HCEC 1CT (cell line): ENCODE results near the gene KCNMA1.
A peak's percentile ranks its signal among the peaks of the same experiment; 100 is the strongest.

Experiments
- DNase-seq: peaks from one replicate; pipeline ENCODE4 v3.0.0-alpha.2; 2017

KCNMA1 gene

GRCh38 chr10:77121829-77122228 lies 515.8 kb downstream of the KCNMA1 start:
- no peak for DNase-seq

- DNase-seq, result no peak
Measured at GRCh38 chr10:77120666-77121376, 516.8 kb downstream of the KCNMA1 start.

DNA sequence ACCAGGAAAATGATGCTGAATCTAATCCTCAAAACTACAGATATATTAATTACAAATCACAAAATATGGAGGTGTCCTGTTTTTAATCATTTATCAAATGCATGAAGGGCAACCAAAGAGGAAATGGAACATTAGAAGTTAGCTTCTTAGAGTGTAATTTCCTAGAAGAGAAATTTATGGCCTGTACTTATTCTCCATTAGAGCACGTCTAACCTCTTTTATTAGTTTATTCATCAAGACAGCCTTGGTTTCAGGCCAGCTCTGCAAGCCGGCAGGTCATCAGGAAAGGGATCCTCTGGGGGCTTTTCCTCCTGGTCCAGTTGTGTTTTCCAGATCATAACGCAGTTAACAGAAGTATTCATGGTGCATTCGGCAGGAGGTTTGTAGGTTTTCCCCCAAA lies 517.6 kb downstream of the KCNMA1 start:
- DNase-seq, result no peak

DNA sequence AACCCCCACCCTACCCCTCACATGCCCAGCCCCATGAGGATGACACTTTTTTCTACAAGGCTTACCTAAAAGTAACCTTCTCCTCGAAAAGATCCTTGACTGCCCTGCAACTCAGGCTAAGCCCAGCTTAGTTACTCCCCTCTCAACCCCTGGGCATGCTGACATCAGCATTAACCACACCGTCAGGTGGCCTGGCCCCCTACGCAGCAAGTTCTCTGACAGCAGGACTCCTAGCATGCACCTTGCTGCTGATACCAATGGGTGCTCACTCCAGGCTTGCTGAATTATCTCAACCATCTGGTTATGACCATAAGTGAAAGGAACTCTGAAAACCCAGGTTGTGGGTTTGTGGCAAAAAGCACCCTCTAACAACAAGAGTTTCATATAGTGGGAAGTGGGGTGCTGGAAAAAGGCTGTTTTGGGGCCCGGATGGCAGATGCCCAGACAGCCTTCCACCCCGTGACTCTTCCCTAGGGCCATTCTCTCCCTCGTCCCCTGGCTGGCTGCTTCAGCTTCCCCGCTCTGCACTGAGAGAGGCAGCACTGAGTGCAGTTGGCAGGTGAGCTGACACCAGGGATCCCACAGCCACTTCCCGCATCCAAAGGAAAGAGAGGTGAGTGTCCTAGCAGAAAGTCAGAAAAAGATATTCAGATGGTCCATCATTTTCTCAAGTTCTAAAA lies 518.9 kb downstream of the KCNMA1 start:
- DNase-seq, result no peak

DNA sequence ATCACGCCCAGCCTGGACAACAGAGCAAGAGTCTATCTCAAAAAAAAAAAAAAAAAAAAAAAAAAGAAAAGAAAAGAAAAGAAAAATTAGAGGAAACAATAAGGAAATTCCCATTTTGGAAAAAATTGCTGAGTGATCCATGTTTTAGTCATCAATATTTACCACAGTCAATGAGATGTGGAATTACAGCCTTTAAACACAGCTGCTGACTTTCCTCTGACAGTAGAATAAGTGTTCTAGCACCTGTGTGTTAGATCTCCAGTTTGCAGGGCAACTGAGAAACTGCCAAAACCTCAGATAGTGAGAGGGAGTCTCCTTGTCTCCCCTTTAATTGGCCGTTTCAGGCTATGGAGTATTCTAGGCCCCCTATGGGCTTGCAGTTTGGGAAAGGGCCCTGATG lies 520.1 kb downstream of the KCNMA1 start:
- DNase-seq, result no peak

DNA sequence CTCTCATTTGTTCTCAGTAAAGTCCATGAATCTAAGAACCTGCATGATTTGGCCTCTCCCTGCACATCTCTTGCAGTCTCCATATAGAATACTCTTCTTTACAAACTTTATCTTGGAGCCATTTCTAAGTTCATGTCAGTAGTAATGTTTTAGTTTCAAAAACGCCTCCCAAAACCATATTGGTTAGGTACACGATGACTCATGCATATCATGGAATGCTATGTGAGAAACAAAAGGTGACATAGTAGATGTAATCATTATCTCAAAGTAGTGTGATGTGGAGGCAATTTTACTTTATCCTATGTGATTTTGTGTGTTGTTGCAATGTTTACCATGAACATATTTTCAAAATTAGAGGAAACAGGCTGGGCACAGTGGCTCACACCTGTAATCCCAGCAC lies 520.7 kb downstream of the KCNMA1 start:
- DNase-seq, result no peak

DNA sequence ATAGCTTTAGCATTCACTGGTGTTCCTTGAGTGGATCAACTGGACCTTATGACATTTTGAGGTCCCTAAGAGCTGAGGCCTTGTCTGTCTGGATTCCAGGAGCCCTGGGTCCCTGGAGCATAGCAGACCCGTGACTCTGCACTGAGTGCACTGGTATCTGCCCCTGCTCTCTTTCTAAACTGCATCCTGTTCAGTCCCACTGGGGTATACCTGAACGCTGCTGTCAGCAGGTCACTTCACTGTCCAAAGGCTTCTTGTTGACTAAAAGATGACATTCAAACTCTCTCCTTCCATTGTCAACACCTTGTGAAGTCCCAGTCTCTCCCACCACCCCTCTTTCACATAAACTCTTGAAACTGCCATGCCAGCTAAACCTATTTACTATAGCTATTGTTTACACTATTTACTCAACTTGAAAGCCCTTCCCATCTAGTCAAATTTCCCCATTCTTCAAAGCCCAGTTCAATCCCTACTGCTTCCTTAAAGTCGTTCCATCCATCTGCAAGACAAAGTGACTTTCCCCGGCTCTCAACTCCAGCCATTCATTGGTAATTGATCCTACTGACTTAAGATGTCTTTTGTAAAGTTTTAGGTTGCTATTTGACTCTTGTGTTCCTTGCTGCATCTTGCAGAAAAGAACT lies 523.3 kb downstream of the KCNMA1 start:
- no peak for DNase-seq

DNA sequence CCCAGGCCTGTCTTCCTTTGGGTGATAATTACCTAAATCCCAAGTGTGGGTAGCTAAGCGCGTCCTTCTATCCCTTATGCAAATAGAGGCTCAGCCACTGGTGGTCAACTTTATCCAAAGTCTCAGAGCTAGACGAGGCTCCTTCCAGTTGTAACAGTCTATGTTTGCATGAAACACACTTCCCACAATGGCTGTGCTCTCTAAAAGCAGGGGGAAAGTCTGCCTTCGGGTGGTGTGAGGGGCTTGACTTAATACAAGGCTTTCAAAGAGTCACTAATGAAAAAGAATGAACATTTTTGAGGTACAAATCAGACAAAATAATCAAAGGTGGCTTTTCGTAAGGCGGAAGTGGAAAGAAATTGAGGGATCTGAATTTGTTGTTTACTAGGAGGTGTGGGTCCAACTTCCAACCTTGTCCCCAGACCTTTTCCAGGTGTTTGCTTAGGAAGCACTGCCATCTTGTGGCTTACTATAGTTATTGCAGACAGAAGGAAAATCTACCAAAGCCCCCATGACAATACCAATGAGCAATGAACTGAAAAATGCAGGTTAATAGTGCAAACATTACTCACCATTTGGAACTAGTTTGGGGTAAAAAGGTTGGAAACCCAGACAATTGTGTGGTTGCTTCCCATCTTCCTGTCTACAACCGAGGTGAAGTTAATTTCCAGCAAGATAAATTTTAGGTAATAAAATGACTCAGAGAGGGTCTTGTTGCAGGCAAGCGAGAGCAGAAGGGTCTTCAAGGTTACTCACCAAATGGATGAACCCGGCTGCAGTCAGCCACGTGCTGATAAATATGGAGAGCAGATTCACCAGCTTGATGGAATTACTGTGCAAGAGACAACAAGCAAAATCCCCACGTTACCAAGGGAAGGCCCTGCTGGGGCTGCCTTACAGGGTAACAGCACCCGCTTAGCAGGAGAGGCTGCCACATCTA lies 525.7 kb downstream of the KCNMA1 start:
- peak; percentile 79 for DNase-seq

DNA sequence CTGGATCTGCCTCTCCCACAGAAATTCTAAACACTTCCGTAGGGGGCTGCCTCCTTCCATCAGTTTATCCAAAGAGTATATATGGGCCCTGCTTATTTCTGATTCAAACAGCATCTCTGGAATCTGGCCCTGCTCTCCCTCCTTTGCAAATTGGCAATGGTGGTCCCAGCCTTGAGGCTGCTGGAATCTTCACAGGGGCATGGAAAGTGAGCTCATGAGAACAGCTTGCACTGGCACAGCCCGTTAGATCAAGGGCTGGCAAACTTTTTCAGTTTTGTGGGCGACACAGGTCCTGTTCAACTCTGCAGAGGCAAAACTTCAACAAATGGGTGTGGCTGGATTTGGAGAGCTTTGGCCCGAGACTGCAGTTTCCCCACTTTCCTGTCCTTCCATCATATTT lies 526.9 kb downstream of the KCNMA1 start:
- DNase-seq, result no peak

DNA sequence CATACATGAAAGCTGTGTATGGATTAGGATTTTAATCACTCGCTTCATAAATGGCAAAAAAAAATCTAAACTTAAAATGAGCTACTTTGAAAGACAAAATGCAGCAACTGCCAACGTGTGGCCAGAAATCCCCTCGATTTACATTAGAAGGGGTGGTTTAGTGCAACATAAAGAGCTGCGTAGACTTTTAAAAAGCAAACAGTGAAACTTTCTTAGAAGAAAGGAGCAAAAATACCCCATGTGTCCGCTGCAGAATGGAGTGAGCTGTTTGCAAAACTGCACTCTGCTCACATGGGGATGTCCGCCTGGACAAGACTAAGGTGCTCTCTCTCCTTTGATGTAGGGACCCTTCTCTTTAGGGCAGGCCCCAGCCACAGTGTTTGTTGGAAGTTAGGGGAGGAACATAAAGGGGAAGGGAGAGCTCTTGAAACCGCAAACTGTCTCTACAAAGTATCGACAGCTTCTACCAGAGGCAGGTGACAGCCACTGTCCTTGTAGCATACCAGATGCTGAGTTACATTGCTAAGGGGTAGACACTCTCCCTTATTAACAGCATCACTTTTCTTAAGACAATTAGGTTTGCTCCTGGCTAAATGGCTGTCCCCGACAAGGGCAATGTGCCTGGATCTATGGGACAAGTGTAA lies 528.1 kb downstream of the KCNMA1 start:
- no peak for DNase-seq

DNA sequence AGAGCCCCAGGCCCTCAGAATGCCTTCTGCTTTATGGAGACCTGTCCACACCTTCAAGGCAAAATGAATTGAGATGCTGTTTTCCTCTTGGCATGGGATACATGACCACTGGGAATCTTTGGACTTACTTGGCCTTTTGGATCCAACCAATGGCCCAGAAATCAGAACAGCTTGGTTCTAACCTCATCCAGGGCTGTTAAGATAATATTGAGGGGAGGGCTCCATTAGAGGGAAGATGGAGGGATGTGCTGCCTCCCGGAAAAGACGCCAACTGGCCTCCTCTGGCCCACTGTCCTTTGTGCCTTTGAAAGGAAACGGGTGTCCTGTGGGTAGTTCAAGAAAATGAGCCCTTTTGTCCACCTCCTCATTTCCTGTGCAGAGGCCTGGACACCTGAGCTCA lies 530.9 kb downstream of the KCNMA1 start:
- DNase-seq, result no peak

GRCh38 chr10:77105761-77106221 lies 531.8 kb downstream of the KCNMA1 start:
- no peak for DNase-seq

- DNase-seq, result peak; percentile 67
Measured at GRCh38 chr10:77104459-77104980, 533.1 kb downstream of the KCNMA1 start.

DNA sequence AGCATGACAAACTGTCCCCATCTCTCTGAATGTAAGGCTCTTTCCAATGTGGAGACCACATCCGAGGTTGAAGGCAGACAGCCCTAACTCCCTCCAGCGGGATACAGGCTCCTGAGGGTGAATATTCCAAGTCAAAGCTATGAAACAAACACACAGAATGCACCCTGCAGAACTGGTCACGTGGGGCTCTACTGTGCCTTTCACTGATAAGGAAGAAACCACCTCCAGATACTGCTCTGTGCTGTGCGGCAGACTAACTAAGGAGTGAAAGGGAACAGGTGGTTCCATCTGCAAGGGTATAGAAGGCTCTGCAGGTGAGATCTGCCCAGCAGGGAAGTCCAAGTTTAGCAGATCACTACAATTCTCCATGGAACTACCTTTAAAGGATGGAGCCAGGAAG lies 534.4 kb downstream of the KCNMA1 start:
- no peak for DNase-seq

GRCh38 chr10:77101341-77101740 lies 536.3 kb downstream of the KCNMA1 start:
- DNase-seq, result no peak

DNA sequence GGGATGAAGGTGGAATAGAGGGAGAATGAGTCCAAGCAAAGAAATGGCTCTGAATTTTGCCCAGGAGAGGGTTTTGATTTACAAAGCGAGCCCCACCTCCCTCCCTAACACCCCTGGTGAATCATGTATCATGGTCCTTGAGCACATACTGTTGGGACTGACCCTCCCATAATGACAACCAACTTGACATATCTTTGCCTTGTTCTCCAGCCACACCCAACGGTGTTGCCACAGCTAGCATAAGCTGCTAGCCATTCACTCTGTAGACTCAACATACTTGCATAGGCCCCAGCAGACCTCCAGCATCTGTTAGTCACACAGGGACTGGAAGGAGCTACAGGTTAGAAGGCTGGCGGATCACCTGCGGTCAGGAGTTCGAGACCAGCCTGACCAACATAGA lies 538.5 kb downstream of the KCNMA1 start:
- DNase-seq, result no peak

DNA sequence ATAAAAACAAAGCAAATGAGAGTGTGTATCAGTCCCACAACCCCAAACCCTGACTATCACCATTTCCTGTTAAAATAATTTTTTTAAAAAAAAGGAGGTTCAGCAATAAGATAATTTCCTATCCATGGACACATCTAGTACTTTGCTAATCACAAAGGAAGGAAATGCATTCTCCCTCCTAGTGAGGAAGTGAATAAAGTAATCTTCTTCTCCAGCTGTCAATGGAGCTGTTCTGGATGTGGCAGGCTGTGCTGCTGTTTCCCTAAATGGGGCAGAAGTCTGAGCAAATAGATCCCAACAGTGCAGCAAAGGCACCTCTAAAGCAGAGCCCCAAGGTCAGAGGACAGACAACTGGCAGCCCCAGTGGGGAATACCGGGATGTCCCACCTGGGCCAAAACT lies 540.0 kb downstream of the KCNMA1 start:
- DNase-seq, result no peak

GRCh38 chr10:77093126-77093525 lies 544.5 kb downstream of the KCNMA1 start:
- no peak for DNase-seq

- no peak for DNase-seq
Measured at GRCh38 chr10:77091597-77092165, 545.9 kb downstream of the KCNMA1 start.

DNA sequence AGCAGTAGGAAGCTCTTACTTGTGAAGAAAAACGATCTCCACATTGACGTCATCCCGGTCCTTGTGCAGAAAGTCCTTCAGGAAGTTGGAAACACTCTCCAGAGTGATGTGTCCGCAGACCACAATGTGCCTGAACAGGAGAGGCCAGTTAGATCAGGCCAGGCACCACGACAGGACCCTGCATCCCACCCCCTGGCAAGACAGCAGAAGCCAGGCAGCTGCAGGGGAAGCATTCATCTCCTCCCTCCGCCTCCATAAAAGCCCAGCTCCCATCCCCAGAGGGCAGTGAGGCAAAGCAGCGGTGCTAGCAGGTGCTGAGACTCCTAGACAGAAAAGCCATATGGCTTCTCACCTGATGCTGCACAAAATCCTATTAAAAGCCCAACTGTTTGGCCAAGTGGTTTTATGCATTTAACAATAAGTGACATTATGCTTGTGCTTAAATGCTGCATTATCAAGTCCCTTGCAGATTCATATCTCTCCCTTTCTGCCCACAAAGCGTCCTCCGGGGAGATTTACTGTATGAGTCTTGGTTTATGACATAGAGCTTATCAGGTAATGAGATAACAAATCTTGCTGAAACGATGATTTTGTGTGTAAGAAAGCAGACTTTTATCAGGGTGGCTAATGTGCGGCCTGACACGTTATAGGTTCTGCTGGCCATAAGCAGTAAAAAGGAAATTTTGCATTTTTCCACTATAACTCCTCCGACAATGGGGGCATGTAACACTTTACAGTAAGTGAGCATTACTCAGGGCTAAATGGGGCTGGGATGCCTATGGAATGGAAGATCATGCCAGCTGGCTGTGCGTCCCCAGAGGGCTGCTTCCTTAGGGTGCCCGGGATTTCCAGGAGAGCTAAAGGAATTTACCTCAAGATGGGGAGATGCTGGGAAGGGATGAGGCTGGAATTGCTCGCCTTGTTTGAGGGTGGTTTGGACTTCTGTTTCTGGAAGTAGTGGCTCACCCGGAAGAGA lies 546.9 kb downstream of the KCNMA1 start:
- no peak for DNase-seq

DNA sequence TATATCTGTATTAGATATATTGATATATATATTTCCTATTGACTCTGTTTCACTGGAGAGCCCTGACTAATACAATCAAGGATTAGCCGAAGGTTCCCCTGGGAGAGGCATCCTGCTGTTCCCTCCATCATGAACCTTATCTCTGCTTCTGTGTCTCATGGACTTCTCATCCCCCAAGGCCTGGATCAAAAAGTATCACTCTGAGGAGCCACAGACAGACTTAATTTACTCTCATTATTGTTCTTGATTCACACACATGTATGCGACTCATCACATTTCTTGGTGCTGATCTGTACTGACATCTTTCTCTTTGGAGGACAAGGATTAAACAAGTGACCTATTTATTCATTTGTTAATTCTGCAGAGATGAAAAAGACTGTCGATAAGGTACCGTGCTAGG lies 550.2 kb downstream of the KCNMA1 start:
- peak; percentile 26 for DNase-seq
